Mammary microvascular endothelial cell (primary cell): Measurements from ENCODE around the gene QPCTL. TPM values are rescaled to one million over a fixed set of nuclear protein-coding genes. Genes with fewer than 3 reads are reported as not detected.

Experiments used
- total RNA-seq: library from RNA; depleted of rRNA; stranded (reverse); fragments of >200 nt; gene quantifications from 2 replicates; pipeline ENCODE4 v1.2.3, GENCODE V29; 2015

QPCTL gene
- 14.6 and 17.1 TPM in 2 replicates for total RNA-seq

DNA sequence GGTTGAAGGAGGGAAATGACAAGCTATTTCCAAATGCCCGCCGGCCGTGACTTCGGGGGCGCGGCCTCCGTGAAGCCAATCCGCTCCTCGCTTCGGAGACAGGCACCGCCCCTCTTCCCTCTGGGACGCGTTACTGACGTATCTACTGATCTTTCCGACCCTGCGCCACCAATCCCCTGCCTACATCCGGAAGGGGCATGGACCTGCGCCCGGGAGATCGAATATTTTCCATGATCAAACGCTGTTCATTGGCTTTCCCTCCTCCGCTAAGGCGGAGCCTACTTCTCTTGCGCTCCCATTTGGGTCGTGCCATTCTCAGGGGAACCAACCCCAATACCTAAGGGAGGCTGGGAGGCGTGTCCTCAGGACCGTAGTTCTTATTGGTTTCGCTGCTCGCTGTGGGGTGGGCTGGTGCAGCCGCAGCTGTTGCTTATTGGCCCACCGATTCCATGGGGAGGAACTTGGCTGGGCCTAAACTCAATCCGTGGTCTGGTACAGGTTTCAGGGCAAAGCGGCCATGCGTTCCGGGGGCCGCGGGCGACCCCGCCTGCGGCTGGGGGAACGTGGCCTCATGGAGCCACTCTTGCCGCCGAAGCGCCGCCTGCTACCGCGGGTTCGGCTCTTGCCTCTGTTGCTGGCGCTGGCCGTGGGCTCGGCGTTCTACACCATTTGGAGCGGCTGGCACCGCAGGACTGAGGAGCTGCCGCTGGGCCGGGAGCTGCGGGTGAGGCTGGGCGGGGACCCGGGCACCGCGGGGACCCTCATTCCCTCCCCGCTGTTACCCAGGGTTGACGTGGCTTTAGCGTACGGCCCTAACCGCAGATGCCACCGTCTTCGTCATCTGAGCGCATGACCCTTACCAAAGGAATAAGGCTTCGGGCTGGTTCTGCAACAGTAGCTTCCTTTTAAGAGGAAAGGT, at the start of gene QPCTL:
Gene QPCTL, plus strand, starts transcription at position 480 of the 919 bp plus-strand sequence. Its CDS starts 38 bp downstream, at position 518.

DNA sequence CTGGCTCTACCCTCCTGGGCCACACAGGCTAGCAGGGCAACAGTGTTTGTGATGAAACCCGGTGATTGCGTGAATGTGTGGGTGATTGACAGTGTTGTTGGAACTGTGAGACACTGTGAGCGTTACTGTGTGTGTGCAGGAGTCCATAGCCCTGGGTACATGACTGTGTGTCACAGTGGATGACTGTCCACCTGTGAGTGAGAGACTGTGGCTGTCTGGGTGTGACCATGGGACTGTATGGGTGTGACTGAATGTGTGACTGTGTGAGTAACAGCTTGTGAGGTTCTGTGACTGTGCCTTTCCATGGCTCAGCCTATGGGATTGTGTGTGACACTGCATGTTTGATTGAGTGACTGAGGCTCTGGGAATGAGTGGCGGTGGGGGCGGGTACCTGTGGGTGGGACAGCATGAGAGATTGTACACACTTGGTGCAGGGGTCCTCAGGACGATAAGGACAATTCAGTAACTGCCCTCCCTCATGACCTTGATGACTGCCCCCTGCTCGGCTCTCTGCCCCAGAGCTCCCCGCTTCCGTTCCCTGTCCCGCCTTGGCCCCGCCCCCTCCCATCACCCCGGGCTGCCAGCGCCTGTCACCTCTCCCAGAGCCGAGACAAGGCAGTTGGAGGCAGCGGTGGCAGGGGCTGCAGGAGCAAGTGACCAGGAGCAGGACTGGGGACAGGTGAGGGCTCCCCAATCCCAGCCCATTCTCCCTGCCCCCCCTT, 24.7 kb upstream of the QPCTL start, which contains the start of gene GIPR:
Gene GIPR, plus strand, starts transcription at position 602 of the 722 bp plus-strand sequence. CDS start 1,300 bp downstream, outside the sequence.

DNA sequence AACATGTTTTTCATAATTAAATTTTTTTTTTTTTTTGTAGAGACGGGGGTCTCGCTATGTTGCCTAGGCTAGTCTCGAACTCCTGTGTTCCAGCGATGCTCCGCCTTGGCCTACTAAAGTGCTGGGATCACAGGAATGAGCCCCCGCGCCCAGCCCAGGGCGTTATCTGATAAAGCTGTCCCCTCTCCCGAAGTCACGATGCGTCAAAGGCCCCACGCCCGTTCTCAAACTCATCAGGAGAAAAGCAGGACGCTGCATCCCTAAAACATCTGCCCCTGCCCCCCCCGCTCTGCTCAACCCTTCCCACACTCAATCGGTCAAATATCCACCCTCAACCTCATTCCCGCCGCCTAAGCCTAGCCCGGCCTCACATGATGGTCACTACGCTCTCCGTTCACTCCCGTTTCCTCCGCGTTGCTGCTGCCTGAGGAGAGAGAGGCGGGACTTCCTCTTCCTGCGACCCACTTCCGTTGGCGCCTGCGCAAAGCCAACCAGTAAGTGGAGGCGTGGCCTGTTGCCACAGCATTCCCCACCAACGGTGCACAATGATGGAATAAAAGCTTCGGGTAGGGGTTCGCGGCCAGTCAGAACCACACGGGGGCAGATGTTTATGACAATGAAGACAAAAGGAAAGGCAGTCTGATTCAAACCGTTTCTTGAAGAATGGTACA, 815 bp upstream of the QPCTL start, which contains the start of gene SNRPD2:
Gene SNRPD2, minus strand, starts transcription at position 438 of the 671 bp plus-strand sequence. Its CDS starts 65 bp downstream, at position 373.

DNA sequence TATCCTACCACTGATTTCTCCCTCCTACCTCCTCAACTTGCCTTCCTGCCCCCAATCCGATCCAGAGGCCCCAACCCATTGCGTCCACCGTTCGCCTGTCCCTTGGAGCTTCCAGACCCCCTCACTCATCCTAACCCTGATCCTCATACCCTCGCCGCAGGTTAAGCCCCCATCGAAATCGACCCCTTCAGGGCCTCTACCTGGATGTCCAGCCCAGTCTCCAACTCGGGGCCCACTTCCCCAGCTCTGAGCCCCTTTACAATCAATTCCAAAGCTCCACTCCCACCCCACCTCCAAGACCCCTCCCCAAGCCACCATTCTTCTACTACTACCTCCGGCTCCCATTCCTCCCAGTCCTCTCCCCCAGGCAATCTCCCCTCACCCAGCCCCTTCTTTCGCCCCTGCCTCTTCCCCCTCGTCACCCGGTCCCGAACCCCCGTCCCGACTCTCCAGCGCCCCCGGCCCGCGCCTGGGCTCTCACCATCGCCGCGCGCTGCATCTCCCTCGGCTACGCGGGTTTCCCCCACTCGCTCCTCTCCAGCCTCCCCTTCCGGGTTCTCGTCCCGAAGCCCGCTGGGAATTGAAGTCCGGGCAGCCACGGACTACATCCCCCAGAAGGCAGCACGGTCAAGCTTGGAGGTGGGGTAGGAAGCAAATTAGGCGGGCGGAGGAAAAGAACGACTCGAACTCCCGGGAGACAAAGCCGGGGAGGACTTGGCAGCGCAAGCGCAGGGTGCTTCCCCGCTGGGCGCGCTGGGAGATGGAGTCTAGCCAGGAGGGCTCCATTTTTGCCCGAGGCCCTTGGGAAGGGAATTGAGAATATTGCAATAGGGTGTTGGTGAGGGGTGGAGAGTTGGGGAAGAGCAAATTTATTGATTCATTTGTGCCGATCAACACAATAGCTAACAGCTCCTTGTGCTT, 38.2 kb downstream of the QPCTL start, which contains the start of gene FBXO46:
Gene FBXO46, minus strand, starts transcription at position 529 of the 921 bp plus-strand sequence. CDS start 17,401 bp downstream, outside the sequence.

DNA sequence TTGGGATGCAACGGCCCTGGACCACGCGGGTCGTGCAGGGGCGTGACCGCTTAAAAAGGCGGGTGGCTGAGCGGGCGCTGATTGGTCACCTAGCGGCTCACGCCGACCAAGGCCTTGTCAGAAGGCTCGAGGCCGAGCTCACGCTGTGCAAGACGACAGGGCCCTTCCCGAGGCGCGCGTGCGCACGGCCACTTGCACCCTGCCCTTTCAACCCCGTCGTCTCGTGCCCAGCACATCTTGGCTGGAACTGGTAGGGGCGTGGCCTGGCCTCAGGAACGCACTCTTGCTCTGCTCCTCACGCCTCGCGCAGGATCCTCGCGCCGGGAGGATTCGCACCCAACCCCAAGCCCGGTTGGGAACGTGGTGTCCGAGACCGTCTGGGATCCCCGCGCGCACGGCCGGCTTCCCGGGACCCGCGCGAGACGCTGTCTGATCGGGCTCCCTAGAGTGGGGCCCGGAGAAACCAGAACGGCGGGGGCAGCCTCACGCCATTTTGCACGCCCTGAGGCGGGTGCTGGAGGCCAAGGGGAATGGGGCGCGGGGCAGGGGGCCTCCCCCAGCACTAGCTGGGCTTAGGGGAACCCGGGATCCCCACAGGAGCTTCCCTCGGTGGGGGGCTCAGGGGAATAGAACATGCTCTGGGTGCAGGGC, 40.8 kb downstream of the QPCTL start, which contains the start of gene MEIOSIN:
Gene MEIOSIN, plus strand, starts transcription at position 280 of the 651 bp plus-strand sequence. CDS start 1,938 bp downstream, outside the sequence.

Other genes with a start within 250 kb of the QPCTL start
- gene FOSB, start 224.7 kb upstream of the QPCTL start, total RNA-seq, result 7.8 and 11.8 TPM in 2 replicates
- 6.4 and 13.3 TPM in 2 replicates for gene RTN2, start 195.6 kb upstream of the QPCTL start, total RNA-seq
- gene PPM1N, start 194.2 kb upstream of the QPCTL start, total RNA-seq, result 0.89 TPM in 1 of 2 replicates, not detected in the other
- 219 and 220 TPM in 2 replicates for gene VASP, start 185.2 kb upstream of the QPCTL start, total RNA-seq
- 12.0 and 13.7 TPM in 2 replicates for gene OPA3, start 107.9 kb upstream of the QPCTL start, total RNA-seq
- 22.5 and 26.0 TPM in 2 replicates for gene GPR4, start 90.5 kb upstream of the QPCTL start, total RNA-seq
- 18.3 and 18.9 TPM in 2 replicates for gene EML2, start 53.3 kb upstream of the QPCTL start, total RNA-seq
- not detected in 2 replicates for gene GIPR, start 24.4 kb upstream of the QPCTL start, total RNA-seq
- 409 and 447 TPM in 2 replicates for gene SNRPD2, start 713 bp upstream of the QPCTL start, total RNA-seq
- gene FBXO46, start 38.2 kb downstream of the QPCTL start, total RNA-seq, result 7.7 and 9.8 TPM in 2 replicates
- gene MEIOSIN, start 40.8 kb downstream of the QPCTL start, total RNA-seq, result not detected in 2 replicates
- gene SIX5, start 76.6 kb downstream of the QPCTL start, total RNA-seq, result 8.6 and 9.2 TPM in 2 replicates
- gene DMPK, start 89.8 kb downstream of the QPCTL start, total RNA-seq, result 8.5 and 11.2 TPM in 2 replicates
- 32.8 and 33.2 TPM in 2 replicates for gene DMWD, start 100.2 kb downstream of the QPCTL start, total RNA-seq
- not detected in 2 replicates for gene RSPH6A, start 122.6 kb downstream of the QPCTL start, total RNA-seq
- gene SYMPK, start 170.5 kb downstream of the QPCTL start, total RNA-seq, result 47.0 and 48.7 TPM in 2 replicates
- not detected in 2 replicates for gene FOXA3, start 171.7 kb downstream of the QPCTL start, total RNA-seq
- gene IRF2BP1, start 193.5 kb downstream of the QPCTL start, total RNA-seq, result 22.0 and 22.6 TPM in 2 replicates
- gene MYPOP, start 209.9 kb downstream of the QPCTL start, total RNA-seq, result 1.4 and 3.1 TPM in 2 replicates
- gene NANOS2, start 222.1 kb downstream of the QPCTL start, total RNA-seq, result not detected in 2 replicates